CD4-positive, alpha-beta memory T cell (primary cell): ENCODE results near the gene B9D1. TPM values are rescaled to one million over a fixed set of nuclear protein-coding genes. Genes with fewer than 3 reads are reported as not detected.
A peak's percentile ranks its signal among the peaks of the same experiment; 100 is the strongest.

ENCODE experiments used
- CTCF ChIA-PET: fragments of 350-600 bp; sonication (Branson Sonifier 250); formaldehyde crosslinking; loops from one replicate; lab custom pipeline; 2021; ENCODE audit warnings: inconsistent platforms; ENCODE audit not compliant: partially characterized antibody; lab: Charles Lee
- POLR2A ChIA-PET: fragments of 350-600 bp; sonication (Branson Sonifier 250); formaldehyde crosslinking; loops from one replicate; lab custom pipeline; 2021; ENCODE audit not compliant: partially characterized antibody; lab: Charles Lee
- DNase-seq, 5 donors: peaks; one replicate each; pipeline versions ENCODE4 v3.0.0 to v3.0.0-alpha.2; 2020 to 2022; ENCODE audit warnings: mixed read lengths in 1 of 5
- H3K27ac ChIP-seq: one replicate; pipeline ENCODE4 v1.7.0; 2013; ENCODE audit warnings: low read depth, low read length
- H3K27me3 ChIP-seq: 2 replicates; pipeline ENCODE4 v1.7.0; 2013; ENCODE audit warnings: mild to moderate bottlenecking, low read length, moderate library complexity; ENCODE audit not compliant: insufficient read depth
- H3K36me3 ChIP-seq: 2 replicates; pipeline ENCODE4 v1.7.0; 2013; ENCODE audit warnings: mild to moderate bottlenecking, low read length, moderate library complexity; ENCODE audit not compliant: insufficient read depth
- H3K4me1 ChIP-seq: 2 replicates; pipeline ENCODE4 v1.7.0; 2013; ENCODE audit warnings: mild to moderate bottlenecking, low read length, moderate library complexity; ENCODE audit not compliant: insufficient read depth
- H3K4me3 ChIP-seq, 2 donors: one replicate each; pipeline ENCODE4 v1.7.0; 2013; ENCODE audit warnings: low read length in 2 of 2, mild to moderate bottlenecking in 1 of 2
- H3K9me3 ChIP-seq, 2 donors: one replicate each; pipeline ENCODE4 v1.7.0; 2013; ENCODE audit warnings: low read length in 2 of 2, control low read depth in 1 of 2; ENCODE audit not compliant: control insufficient read depth in 1 of 2
- H3K27ac Mint-ChIP-seq, 7 donors: one replicate each; pipeline ENCODE4 v1.8.0; 2020 to 2021; ENCODE audit warnings: mixed read lengths in 7 of 7, mild to moderate bottlenecking in 6 of 7, inconsistent platforms in 3 of 7, moderate library complexity in 3 of 7
- H3K27me3 Mint-ChIP-seq, 2 donors: one replicate each; pipeline ENCODE4 v1.8.0; 2020 to 2021; ENCODE audit warnings: mixed read lengths in 2 of 2
- H3K36me3 Mint-ChIP-seq, 2 donors: one replicate each; pipeline ENCODE4 v1.8.0; 2020 to 2021; ENCODE audit warnings: mixed read lengths in 2 of 2, inconsistent platforms in 1 of 2, mild to moderate bottlenecking in 1 of 2
- H3K4me1 Mint-ChIP-seq, 4 donors: one replicate each; pipeline ENCODE4 v1.8.0; 2020 to 2021; ENCODE audit warnings: mixed read lengths in 4 of 4, mild to moderate bottlenecking in 1 of 4
- H3K4me3 Mint-ChIP-seq, 8 donors: one replicate each; pipeline ENCODE4 v1.8.0; 2020 to 2021; ENCODE audit warnings: mixed read lengths in 8 of 8, mild to moderate bottlenecking in 7 of 8, moderate library complexity in 6 of 8, inconsistent platforms in 3 of 8
- H3K9me3 Mint-ChIP-seq, 8 donors: one replicate each; pipeline ENCODE4 v1.8.0; 2020 to 2021; ENCODE audit warnings: mixed read lengths in 8 of 8, mild to moderate bottlenecking in 5 of 8, inconsistent platforms in 3 of 8, moderate library complexity in 1 of 8
- intact Hi-C: fragments of 100-400 bp; cut with micrococcal nuclease; formaldehyde crosslinking; loops from one replicate; pipeline ENCODE4 v1.15.1; 2023
- polyA plus RNA-seq, 2 donors: library from polyadenylated mRNA; unstranded; fragments of 300-500 nt; fragmentation: Illumina TruSeq; gene quantifications; one replicate each; pipeline ENCODE4 v1.2.3, GENCODE V29; 2021
- total RNA-seq, 2 experiments: library from RNA; stranded (reverse); gene quantifications; one replicate each; pipeline ENCODE4 v1.2.3, GENCODE V29; 2021

The B9D1 gene
- total and polyA plus RNA-seq, 4 experiments from 2014 or later = 0.29 to 2.8 (median 2.5) TPM; not detected in 1

GRCh38 chr17:19379361-19380065 lies 17.0 kb upstream of the B9D1 start:
- H3K36me3 Mint-ChIP-seq = peaks cover 27 to 52% of the 10 kb centered on the region in 2 donors
- H3K27me3 Mint-ChIP-seq = no peaks in the 10 kb centered on the region
- CTCF ChIA-PET = interaction anchor here (2.1 to 3.3 kb wide), 2 partner anchors 16 to 68 kb away, joined by 12 to 30 read pairs; partner anchors contain the start of gene B9D1
- H3K4me1 Mint-ChIP-seq = peaks cover 13 to 42% (median 14%) of the 10 kb centered on the region in 4 donors
- Histone ChIP-seq H3K27ac (no peak overlapping the region), H3K9me3 (no peaks in the 10 kb centered on the region), H3K27me3 (no peaks in the 10 kb centered on the region), H3K36me3 (peaks cover 10% of the 10 kb centered on the region), H3K4me1 (peaks cover 15% of the 10 kb centered on the region), H3K4me3 (no peak overlapping the region)
- intact Hi-C loops = loop anchor here (5.0 to 10.0 kb wide), 3 partner anchors 128 to 525 kb away; partner anchors contain the start of genes ALDH3A2 and PRPSAP2
- no peak for DNase-seq
- H3K9me3 Mint-ChIP-seq = peaks cover 0 to 3% (median 0%) of the 10 kb centered on the region in 8 donors
- peak overlapping the region; percentile 67 to 98 (median 85) for H3K27ac Mint-ChIP-seq
- peak overlapping the region; percentile 67 to 100 (median 98) for H3K4me3 Mint-ChIP-seq
- POLR2A ChIA-PET = interaction anchor here (2.4 kb wide), 1 partner anchor 14 kb away, joined by 20 read pairs; no protein-coding TSS in a partner anchor

GRCh38 chr17:19378416-19379360 lies 16.2 kb upstream of the B9D1 start, which contains the start of gene MAPK7:
TSS of gene MAPK7 (plus strand) at chr17:19378498. CDS start at chr17:19378901, 403 bp downstream.
- ChIA-PET CTCF (interaction anchor here (0.8 to 3.3 kb wide), 11 partner anchors 9 to 384 kb away, joined by 3 to 84 read pairs (median 5); partner anchors contain the start of gene B9D1), POLR2A (interaction anchor here (0.6 to 2.4 kb wide), 12 partner anchors 8 to 394 kb away, joined by 3 to 47 read pairs (median 4); partner anchors contain the start of genes ALDH3A2 and B9D1)
- Mint-ChIP-seq H3K27ac (peak within 1 kb of the TSS; percentile 91 to 99 (median 98)), H3K36me3 (peaks cover 22 to 46% of the 10 kb centered on the region in 2 donors), H3K9me3 (peaks cover 0 to 3% (median 0%) of the 10 kb centered on the region in 8 donors), H3K27me3 (no peaks in the 10 kb centered on the region), H3K4me1 (peaks cover 13 to 49% (median 18%) of the 10 kb centered on the region in 4 donors), H3K4me3 (peak within 1 kb of the TSS; percentile 94 to 100 (median 99))
- Histone ChIP-seq H3K4me3 (peak within 1 kb of the TSS; percentile 96 to 98), H3K36me3 (peaks cover 10% of the 10 kb centered on the region), H3K9me3 (no peaks in the 10 kb centered on the region), H3K27me3 (no peaks in the 10 kb centered on the region), H3K4me1 (peaks cover 15% of the 10 kb centered on the region), H3K27ac (peak within 1 kb of the TSS; percentile 91)
- intact Hi-C loops = loop anchor here (1.0 to 10.0 kb wide), 5 partner anchors 8 to 524 kb away; partner anchors contain the start of genes ALDH3A2, B9D1 and PRPSAP2
- DNase-seq = peak in 1 of 5 donors; percentile 25

- Mint-ChIP-seq H3K9me3 (peaks cover 0 to 3% (median 0%) of the 10 kb centered on the region in 8 donors), H3K4me3 (peak overlapping the region; percentile 94 to 100 (median 99)), H3K36me3 (peaks cover 22 to 38% of the 10 kb centered on the region in 2 donors), H3K27me3 (no peaks in the 10 kb centered on the region), H3K4me1 (peaks cover 12 to 49% (median 18%) of the 10 kb centered on the region in 4 donors), H3K27ac (peak overlapping the region; percentile 91 to 99 (median 98))
- intact Hi-C loops = loop anchor here (1.0 to 10.0 kb wide), 5 partner anchors 8 to 523 kb away; partner anchors contain the start of genes ALDH3A2, B9D1 and PRPSAP2
- H3K9me3 ChIP-seq = no peaks in the 10 kb centered on the region
- H3K4me3 ChIP-seq = peak overlapping the region; percentile 96 to 98
- peaks cover 10% of the 10 kb centered on the region for H3K36me3 ChIP-seq
- peak; percentile 94 to 96 (median 95) for DNase-seq
- peaks cover 19% of the 10 kb centered on the region for H3K4me1 ChIP-seq
- ChIA-PET POLR2A (interaction anchor here (0.6 to 2.4 kb wide), 14 partner anchors 8 to 490 kb away, joined by 3 to 47 read pairs (median 4); partner anchors contain the start of genes ALDH3A2, B9D1 and ULK2), CTCF (interaction anchor here (0.7 to 3.3 kb wide), 12 partner anchors 8 to 385 kb away, joined by 3 to 84 read pairs (median 4); partner anchors contain the start of genes ALDH3A2 and B9D1)
- peak overlapping the region; percentile 91 for H3K27ac ChIP-seq
- no peaks in the 10 kb centered on the region for H3K27me3 ChIP-seq
Observed at GRCh38 chr17:19377602-19378415, 15.3 kb upstream of the B9D1 start.

- Mint-ChIP-seq H3K36me3 (peaks cover 22 to 33% of the 10 kb centered on the region in 2 donors), H3K4me3 (peak overlapping the region; percentile 94 to 100 (median 99))
- no peak for DNase-seq
Observed at GRCh38 chr17:19376811-19377210, 14.3 kb upstream of the B9D1 start.

GRCh38 chr17:19375732-19376131 lies 13.2 kb upstream of the B9D1 start:
- ChIA-PET CTCF (interaction anchor here (1.3 kb wide), 1 partner anchor 13 kb away, joined by 5 read pairs; the partner anchor contains the start of gene B9D1), POLR2A (no interaction called here)
- H3K27ac Mint-ChIP-seq = peak overlapping the region in 2 of 7 donors; percentile 37 to 46
- DNase-seq = no peak
- H3K27ac ChIP-seq = no peak overlapping the region
- intact Hi-C loops = loop anchor here (5.0 to 10.0 kb wide), 3 partner anchors 132 to 521 kb away; partner anchors contain the start of genes ALDH3A2 and PRPSAP2
- no peaks in the 10 kb centered on the region for H3K27me3 Mint-ChIP-seq
- no peak overlapping the region for H3K4me3 ChIP-seq
- peaks cover 40% of the 10 kb centered on the region for H3K4me1 ChIP-seq
- peaks cover 8% of the 10 kb centered on the region for H3K36me3 ChIP-seq
- peaks cover 25 to 68% (median 37%) of the 10 kb centered on the region in 4 donors for H3K4me1 Mint-ChIP-seq
- H3K27me3 ChIP-seq = no peaks in the 10 kb centered on the region
- no peaks in the 10 kb centered on the region for H3K9me3 ChIP-seq
- H3K4me3 Mint-ChIP-seq = peak overlapping the region in 4 of 8 donors; percentile 33 to 54 (median 44)
- H3K36me3 Mint-ChIP-seq = peaks cover 15 to 26% of the 10 kb centered on the region in 2 donors
- H3K9me3 Mint-ChIP-seq = peaks cover 0 to 3% (median 0%) of the 10 kb centered on the region in 8 donors

More at GRCh38 chr17:19376811-19377210, 14.3 kb upstream of the B9D1 start:
- Mint-ChIP-seq H3K27ac (peak overlapping the region; percentile 91 to 99 (median 98)), H3K9me3 (peaks cover 0 to 3% (median 0%) of the 10 kb centered on the region in 8 donors), H3K27me3 (no peaks in the 10 kb centered on the region), H3K4me1 (peaks cover 17 to 59% (median 27%) of the 10 kb centered on the region in 4 donors)
- Histone ChIP-seq H3K4me1 (peaks cover 29% of the 10 kb centered on the region), H3K27ac (peak overlapping the region; percentile 91), H3K27me3 (no peaks in the 10 kb centered on the region), H3K36me3 (peaks cover 10% of the 10 kb centered on the region), H3K4me3 (peak overlapping the region; percentile 96 to 98), H3K9me3 (no peaks in the 10 kb centered on the region)
- ChIA-PET POLR2A (interaction anchor here (1.7 to 2.1 kb wide), 4 partner anchors 8 to 272 kb away, joined by 10 to 47 read pairs (median 19); partner anchors contain the start of genes ALDH3A2 and B9D1), CTCF (interaction anchor here (1.4 to 3.3 kb wide), 3 partner anchors 13 to 92 kb away, joined by 3 to 84 read pairs (median 30); partner anchors contain the start of gene B9D1)
- intact Hi-C loops = loop anchor here (5.0 to 10.0 kb wide), 3 partner anchors 130 to 522 kb away; partner anchors contain the start of genes ALDH3A2 and PRPSAP2
